HepG2 (cell line): Measurements from ENCODE around the gene TXNRD2. TPM values are rescaled to one million over a fixed set of nuclear protein-coding genes. Genes with fewer than 3 reads are reported as not detected.

Experiments used
- ATF5 ChIP-seq: sonication (generic); formaldehyde crosslinking; IDR thresholded peaks from 2 replicates; pipeline ENCODE4 v1.4.0; 2020; ENCODE audit warnings: mild to moderate bottlenecking, low read depth, missing genetic modification reagents
- HES4 ChIP-seq: sonication (generic); formaldehyde crosslinking; IDR thresholded peaks from 2 replicates; pipeline ENCODE4 v1.9.0; 2021; ENCODE audit warnings: mild to moderate bottlenecking, missing genetic modification reagents, borderline replicate concordance
- HNRNPL ChIP-seq: fragments of 200-400 bp; formaldehyde crosslinking; IDR thresholded peaks from 2 replicates; pipeline ENCODE4 v1.6.1; 2017; ENCODE audit warnings: mild to moderate bottlenecking, low read depth, low read length
- JUN ChIP-seq: sonication (generic); formaldehyde crosslinking; IDR thresholded peaks from 2 replicates; pipeline ENCODE4 v1.4.0; 2020; ENCODE audit warnings: mild to moderate bottlenecking, missing genetic modification reagents
- NR3C1 ChIP-seq: sonication (generic); formaldehyde crosslinking; IDR thresholded peaks from 2 replicates; pipeline ENCODE4 v1.4.0; 2020; ENCODE audit warnings: missing genetic modification reagents
- ZNF224 ChIP-seq: sonication (generic); formaldehyde crosslinking; IDR thresholded peaks from 2 replicates; pipeline ENCODE4 v1.5.0; 2020; ENCODE audit warnings: mild to moderate bottlenecking, missing genetic modification reagents
- ZNF33A ChIP-seq: sonication (generic); formaldehyde crosslinking; IDR thresholded peaks from 2 replicates; pipeline ENCODE4 v1.5.1; 2020; ENCODE audit warnings: missing genetic modification reagents, mild to moderate bottlenecking, moderate library complexity, borderline replicate concordance
- ZNF501 ChIP-seq: sonication (generic); formaldehyde crosslinking; IDR thresholded peaks from 2 replicates; pipeline ENCODE4 v1.5.1; 2020; ENCODE audit warnings: mild to moderate bottlenecking, moderate library complexity, missing genetic modification reagents
- ZNF83 ChIP-seq: sonication (generic); formaldehyde crosslinking; IDR thresholded peaks from 2 replicates; pipeline ENCODE4 v1.4.0; 2020; ENCODE audit warnings: missing genetic modification reagents, mild to moderate bottlenecking, borderline replicate concordance
- polyA plus RNA-seq, 8 experiments: library from polyadenylated mRNA; depleted of rRNA in 3 of 8; stranded (reverse) in 7 of 8; unstranded in 1 of 8; fragments of >200 nt; fragmentation: Illumina TruSeq in 4 of 8; extraction: Trizol in 4 of 8; gene quantifications; 2 replicates each; pipeline versions ENCODE4 v1.2.1 to v1.2.3, GENCODE V29; 2011 to 2016; ENCODE audit warnings: low read depth in 4 of 8, missing spikeins in 1 of 8, mixed read lengths in 1 of 8; ENCODE audit not compliant: insufficient read depth in 1 of 8
- total RNA-seq, 5 experiments: library from RNA; depleted of rRNA; stranded (reverse); fragments of >200 nt; fragmentation: Illumina TruSeq; extraction: Trizol; gene quantifications; 2 replicates each; pipeline ENCODE4 v1.2.3, GENCODE V29; 2016; ENCODE audit warnings: low read depth in 1 of 5
- TF ChIP-seq, protein P1 (sequence below): sonication (generic); formaldehyde crosslinking; IDR thresholded peaks from 2 replicates; pipeline ENCODE4 v1.4.0; 2020; ENCODE audit warnings: missing genetic modification reagents, borderline replicate concordance
- TF ChIP-seq, protein P2 (sequence below): sonication (generic); formaldehyde crosslinking; IDR thresholded peaks from 2 replicates; pipeline ENCODE4 v1.5.0; 2020; ENCODE audit warnings: mild to moderate bottlenecking, missing genetic modification reagents, borderline replicate concordance

Gene TXNRD2
- total and polyA plus RNA-seq, 2 of the 13 experiments (the other 11 are each of a cell fraction or from before 2014, with no cell fraction given): 17.5 to 18.6 TPM

- peak; percentile 42; the same call in 1 of the 2 replicates for TF ChIP-seq ATF5 (CRISPR knock-in tag)
- 0 out of 2 replicates have a peak, but pooled peaks have one; percentile 45 for TF ChIP-seq NR3C1 (CRISPR knock-in tag)
- TF ChIP-seq, protein P1, sequence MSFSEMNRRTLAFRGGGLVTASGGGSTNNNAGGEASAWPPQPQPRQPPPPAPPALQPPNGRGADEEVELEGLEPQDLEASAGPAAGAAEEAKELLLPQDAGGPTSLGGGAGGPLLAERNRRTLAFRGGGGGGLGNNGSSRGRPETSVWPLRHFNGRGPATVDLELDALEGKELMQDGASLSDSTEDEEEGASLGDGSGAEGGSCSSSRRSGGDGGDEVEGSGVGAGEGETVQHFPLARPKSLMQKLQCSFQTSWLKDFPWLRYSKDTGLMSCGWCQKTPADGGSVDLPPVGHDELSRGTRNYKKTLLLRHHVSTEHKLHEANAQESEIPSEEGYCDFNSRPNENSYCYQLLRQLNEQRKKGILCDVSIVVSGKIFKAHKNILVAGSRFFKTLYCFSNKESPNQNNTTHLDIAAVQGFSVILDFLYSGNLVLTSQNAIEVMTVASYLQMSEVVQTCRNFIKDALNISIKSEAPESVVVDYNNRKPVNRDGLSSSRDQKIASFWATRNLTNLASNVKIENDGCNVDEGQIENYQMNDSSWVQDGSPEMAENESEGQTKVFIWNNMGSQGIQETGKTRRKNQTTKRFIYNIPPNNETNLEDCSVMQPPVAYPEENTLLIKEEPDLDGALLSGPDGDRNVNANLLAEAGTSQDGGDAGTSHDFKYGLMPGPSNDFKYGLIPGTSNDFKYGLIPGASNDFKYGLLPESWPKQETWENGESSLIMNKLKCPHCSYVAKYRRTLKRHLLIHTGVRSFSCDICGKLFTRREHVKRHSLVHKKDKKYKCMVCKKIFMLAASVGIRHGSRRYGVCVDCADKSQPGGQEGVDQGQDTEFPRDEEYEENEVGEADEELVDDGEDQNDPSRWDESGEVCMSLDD: peak; percentile 37; the same call in 1 of the 2 replicates
- TF ChIP-seq, protein P2, sequence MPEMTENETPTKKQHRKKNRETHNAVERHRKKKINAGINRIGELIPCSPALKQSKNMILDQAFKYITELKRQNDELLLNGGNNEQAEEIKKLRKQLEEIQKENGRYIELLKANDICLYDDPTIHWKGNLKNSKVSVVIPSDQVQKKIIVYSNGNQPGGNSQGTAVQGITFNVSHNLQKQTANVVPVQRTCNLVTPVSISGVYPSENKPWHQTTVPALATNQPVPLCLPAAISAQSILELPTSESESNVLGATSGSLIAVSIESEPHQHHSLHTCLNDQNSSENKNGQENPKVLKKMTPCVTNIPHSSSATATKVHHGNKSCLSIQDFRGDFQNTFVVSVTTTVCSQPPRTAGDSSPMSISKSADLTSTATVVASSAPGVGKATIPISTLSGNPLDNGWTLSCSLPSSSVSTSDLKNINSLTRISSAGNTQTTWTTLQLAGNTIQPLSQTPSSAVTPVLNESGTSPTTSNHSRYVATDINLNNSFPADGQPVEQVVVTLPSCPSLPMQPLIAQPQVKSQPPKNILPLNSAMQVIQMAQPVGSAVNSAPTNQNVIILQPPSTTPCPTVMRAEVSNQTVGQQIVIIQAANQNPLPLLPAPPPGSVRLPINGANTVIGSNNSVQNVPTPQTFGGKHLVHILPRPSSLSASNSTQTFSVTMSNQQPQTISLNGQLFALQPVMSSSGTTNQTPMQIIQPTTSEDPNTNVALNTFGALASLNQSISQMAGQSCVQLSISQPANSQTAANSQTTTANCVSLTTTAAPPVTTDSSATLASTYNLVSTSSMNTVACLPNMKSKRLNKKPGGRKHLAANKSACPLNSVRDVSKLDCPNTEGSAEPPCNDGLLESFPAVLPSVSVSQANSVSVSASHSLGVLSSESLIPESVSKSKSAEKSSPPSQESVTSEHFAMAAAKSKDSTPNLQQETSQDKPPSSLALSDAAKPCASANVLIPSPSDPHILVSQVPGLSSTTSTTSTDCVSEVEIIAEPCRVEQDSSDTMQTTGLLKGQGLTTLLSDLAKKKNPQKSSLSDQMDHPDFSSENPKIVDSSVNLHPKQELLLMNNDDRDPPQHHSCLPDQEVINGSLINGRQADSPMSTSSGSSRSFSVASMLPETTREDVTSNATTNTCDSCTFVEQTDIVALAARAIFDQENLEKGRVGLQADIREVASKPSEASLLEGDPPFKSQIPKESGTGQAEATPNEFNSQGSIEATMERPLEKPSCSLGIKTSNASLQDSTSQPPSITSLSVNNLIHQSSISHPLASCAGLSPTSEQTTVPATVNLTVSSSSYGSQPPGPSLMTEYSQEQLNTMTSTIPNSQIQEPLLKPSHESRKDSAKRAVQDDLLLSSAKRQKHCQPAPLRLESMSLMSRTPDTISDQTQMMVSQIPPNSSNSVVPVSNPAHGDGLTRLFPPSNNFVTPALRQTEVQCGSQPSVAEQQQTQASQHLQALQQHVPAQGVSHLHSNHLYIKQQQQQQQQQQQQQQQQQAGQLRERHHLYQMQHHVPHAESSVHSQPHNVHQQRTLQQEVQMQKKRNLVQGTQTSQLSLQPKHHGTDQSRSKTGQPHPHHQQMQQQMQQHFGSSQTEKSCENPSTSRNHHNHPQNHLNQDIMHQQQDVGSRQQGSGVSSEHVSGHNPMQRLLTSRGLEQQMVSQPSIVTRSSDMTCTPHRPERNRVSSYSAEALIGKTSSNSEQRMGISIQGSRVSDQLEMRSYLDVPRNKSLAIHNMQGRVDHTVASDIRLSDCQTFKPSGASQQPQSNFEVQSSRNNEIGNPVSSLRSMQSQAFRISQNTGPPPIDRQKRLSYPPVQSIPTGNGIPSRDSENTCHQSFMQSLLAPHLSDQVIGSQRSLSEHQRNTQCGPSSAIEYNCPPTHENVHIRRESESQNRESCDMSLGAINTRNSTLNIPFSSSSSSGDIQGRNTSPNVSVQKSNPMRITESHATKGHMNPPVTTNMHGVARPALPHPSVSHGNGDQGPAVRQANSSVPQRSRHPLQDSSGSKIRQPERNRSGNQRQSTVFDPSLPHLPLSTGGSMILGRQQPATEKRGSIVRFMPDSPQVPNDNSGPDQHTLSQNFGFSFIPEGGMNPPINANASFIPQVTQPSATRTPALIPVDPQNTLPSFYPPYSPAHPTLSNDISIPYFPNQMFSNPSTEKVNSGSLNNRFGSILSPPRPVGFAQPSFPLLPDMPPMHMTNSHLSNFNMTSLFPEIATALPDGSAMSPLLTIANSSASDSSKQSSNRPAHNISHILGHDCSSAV (CRISPR knock-in tag): peak; percentile 7; the same call in 1 of the 2 replicates
- TF ChIP-seq ZNF224 (CRISPR knock-in tag): 0 out of 2 replicates have a peak, but pooled peaks have one; percentile 55
- TF ChIP-seq ZNF33A (CRISPR knock-in tag): 0 out of 2 replicates have a peak, but pooled peaks have one; percentile 60
- peak; percentile 42; the same call in 1 of the 2 replicates for TF ChIP-seq HES4 (CRISPR knock-in tag)
- TF ChIP-seq ZNF501: no peak; the same call in 1 of the 2 replicates
- 0 out of 2 replicates have a peak, but pooled peaks have one; percentile 24 for TF ChIP-seq JUN (CRISPR knock-in tag)
- no peak for TF ChIP-seq ZNF83 (CRISPR knock-in tag)
- TF ChIP-seq HNRNPL: 0 out of 2 replicates have a peak, but pooled peaks have one; percentile 7
- TF ChIP-seq, all 625 proteins: peak for 59
Observed at GRCh38 chr22:19853879-19854777, 87.5 kb downstream of the TXNRD2 start (continued).
